Retinal pigment epithelial cell (primary cell): Measurements from ENCODE around the gene TBCD.

Experiments
- DNase-seq: peaks from one replicate; pipeline ENCODE4 v3.0.0-alpha.2; 2010; ENCODE audit warnings: low read depth
- H3K4me3 ChIP-seq: 2 replicates; pipeline ENCODE4 v1.5.1; 2011; ENCODE audit warnings: mild to moderate bottlenecking, low read length, control low read depth, moderate library complexity
- TF ChIP-seq, protein P1 (sequence below): conservative IDR thresholded peaks from 2 replicates; pipeline ENCODE4 v1.5.1; 2011; ENCODE audit warnings: low read depth, low read length, control low read depth, inconsistent platforms

Gene TBCD

DNA sequence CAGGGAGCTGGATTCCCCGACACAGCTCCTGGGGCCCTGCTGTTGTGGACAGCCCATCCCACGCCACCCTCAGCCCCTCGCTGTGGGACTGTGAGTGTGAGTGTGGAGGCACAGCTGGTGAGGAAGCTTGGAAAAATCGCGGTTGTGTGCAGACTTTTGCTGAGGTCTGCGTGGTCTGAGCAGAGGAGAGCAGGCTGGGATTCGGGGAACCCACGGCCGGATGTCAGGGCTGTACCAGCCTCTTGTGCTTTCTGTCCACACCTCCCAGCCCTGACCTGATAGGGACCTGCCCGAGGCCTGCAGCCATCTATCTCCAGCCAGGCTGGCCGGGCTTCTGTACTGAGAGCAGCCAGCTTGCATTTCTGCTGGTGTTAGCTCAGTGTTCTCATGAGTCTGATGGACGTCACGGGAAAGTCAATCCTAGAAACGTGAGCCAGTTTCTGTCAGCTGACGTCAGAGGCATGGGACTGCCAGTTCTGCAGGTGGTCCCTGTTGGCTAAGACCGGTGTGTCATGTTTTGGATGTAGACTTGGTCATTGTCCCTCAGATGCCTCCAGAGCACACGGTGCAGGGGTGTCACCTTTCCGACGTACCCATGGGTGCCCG, 160.7 kb downstream of the TBCD start:
- H3K4me3 ChIP-seq: no peak overlapping the region
- TF ChIP-seq, protein P1, sequence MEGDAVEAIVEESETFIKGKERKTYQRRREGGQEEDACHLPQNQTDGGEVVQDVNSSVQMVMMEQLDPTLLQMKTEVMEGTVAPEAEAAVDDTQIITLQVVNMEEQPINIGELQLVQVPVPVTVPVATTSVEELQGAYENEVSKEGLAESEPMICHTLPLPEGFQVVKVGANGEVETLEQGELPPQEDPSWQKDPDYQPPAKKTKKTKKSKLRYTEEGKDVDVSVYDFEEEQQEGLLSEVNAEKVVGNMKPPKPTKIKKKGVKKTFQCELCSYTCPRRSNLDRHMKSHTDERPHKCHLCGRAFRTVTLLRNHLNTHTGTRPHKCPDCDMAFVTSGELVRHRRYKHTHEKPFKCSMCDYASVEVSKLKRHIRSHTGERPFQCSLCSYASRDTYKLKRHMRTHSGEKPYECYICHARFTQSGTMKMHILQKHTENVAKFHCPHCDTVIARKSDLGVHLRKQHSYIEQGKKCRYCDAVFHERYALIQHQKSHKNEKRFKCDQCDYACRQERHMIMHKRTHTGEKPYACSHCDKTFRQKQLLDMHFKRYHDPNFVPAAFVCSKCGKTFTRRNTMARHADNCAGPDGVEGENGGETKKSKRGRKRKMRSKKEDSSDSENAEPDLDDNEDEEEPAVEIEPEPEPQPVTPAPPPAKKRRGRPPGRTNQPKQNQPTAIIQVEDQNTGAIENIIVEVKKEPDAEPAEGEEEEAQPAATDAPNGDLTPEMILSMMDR: no peak
- no peak for DNase-seq

DNA sequence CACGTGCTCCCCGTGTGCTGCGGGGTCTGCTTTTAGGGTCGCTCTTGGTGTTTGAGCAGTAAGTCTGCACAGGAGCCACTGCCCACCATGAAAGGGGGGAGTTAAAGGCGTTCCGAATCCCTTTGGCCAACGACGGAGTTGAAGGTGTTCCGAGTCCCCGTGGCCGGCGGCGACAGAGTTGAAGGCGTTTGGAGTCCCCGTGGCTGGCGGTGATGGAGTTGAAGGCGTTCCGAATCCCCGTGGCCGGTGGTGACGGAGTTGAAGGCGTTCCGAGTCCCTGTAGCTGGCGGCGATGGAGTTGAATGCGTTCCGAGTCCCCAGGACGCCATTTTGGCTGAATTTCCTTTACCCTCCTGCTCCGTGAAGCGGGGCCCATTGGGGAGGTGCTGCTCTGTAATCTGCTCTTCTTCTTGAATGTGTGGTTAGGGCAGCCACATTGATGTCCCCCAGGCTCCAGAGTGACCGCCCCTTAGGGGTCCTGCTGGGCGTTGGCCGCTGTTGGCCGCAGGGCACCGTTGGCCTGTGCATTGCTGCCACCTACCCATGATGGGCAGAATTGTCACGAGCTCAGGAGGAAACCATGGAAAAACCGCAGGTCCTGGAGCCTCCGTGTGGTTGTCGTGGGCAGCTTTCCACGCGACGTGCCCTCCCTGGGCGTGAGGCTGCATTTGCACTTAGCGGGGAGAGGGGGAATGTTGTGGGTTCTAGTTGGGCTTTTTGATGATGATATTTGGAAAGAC, 161.6 kb downstream of the TBCD start:
- no peak overlapping the region for H3K4me3 ChIP-seq
- TF ChIP-seq, protein P1: peak; percentile 45
- no peak for DNase-seq

- no peak overlapping the region for H3K4me3 ChIP-seq
- TF ChIP-seq, protein P1: no peak
- no peak for DNase-seq
Observed at GRCh38 chr17:82914375-82914774, 162.5 kb downstream of the TBCD start.

- TF ChIP-seq, protein P1: peak; percentile 19
- DNase-seq: no peak
- H3K4me3 ChIP-seq: no peak overlapping the region
Observed at GRCh38 chr17:82915010-82915756, 163.3 kb downstream of the TBCD start.

GRCh38 chr17:82915757-82916027, 163.8 kb downstream of the TBCD start:
- DNase-seq: no peak

DNA sequence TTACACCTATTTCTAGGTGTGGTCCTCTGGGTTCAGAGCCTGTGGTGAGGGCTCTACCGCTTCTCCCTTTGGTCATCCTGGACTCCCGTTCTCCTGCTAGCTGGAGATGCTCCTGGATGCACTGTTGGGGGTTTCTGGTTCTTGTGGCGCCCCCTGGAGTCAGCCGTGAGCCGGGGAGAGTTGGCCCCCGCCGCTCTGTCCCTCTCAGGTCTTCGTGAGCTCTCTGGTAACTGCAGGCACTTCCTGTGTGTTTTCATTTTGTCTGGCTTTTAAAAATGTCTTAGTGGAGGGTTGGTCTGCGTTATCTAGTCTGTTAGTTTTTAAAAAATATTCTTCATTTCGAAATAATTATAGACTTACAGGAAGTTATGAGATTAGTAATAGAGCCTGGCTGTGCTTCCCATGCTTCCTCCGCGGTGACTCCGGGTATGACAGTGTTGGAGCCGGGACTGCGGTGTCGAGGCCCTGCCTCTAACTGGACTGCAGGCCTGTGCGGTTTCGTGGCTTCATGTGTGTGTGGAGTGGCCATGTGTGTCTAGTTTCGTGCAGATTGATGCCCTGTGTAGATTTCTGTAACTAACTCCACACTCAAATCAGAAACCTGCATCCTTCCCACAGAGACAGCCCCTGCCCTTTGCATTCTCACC, 166.0 kb downstream of the TBCD start:
- no peak for DNase-seq
- H3K4me3 ChIP-seq: no peak overlapping the region
- TF ChIP-seq, protein P1: peak; percentile 50

More at GRCh38 chr17:82915757-82916027, 163.8 kb downstream of the TBCD start:
- TF ChIP-seq, protein P1: no peak
- H3K4me3 ChIP-seq: no peak overlapping the region
